Neuron (in vitro differentiated cells): ENCODE data around the gene ZBTB26.

ENCODE experiments used
- H2AFZ ChIP-seq: one replicate; pipeline ENCODE4 v1.6.1; 2013; ENCODE audit warnings: low read depth, mild to moderate bottlenecking, inconsistent platforms, low read length, moderate library complexity
- H3K27me3 ChIP-seq: one replicate; pipeline ENCODE4 v1.6.1; 2013; ENCODE audit warnings: low read length; ENCODE audit not compliant: insufficient read depth
- H3K36me3 ChIP-seq: one replicate; pipeline ENCODE4 v1.6.1; 2013; ENCODE audit warnings: low read length; ENCODE audit not compliant: insufficient read depth
- H3K4me1 ChIP-seq: one replicate; pipeline ENCODE4 v1.6.1; 2013; ENCODE audit warnings: low read length; ENCODE audit not compliant: insufficient read depth
- H3K4me3 ChIP-seq: 2 replicates; pipeline ENCODE4 v1.5.1; 2013; ENCODE audit warnings: mild to moderate bottlenecking, low read length, moderate library complexity
- H3K9me3 ChIP-seq: one replicate; pipeline ENCODE4 v1.6.1; 2013; ENCODE audit warnings: low read length

The ZBTB26 gene

DNA sequence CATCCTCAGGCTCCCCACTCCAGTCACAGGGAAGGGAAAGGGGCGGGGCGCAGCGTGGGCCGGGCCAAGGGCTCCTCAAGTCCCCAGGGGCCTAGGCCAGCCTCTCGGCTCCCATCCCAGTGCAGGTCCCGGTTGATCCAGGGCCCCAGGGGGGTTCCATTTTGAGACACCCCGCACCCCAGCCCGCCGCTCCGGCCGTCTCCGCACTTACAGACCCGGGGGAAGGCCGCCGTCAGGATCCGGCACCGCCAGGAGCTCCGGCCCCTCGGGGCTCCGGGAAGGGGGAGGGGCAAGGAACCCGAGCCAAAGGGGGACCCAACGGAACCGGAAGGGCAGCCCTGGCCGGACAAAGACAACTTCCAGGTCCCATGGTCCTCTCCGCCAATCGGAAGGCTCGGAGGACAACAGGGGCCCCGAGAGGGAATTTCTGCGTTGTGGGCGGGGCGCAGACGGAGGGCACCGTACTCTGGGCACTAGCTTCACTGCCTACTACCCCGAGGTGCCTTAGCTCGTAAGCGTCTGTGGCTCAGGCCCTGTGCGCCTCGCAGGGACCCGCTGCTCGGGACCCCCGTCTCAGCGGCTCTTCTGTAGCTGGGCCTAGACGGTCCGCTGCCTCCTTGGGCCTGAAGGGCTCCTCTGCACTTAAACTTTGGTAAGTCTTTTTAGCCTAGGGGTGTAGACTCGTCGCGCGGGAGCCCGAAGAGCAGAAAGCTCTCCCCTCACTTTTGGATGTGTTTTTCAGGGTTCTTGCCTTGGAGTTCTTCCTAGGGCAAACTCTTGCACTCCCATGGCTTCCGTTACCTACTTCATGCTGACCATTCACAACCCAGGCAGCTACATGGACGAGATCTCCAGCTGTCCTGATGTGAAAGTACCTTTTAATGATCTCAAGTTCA, at the start of gene ZBTB26:
Gene ZBTB26, minus strand, starts transcription at position 287 of the 896 bp plus-strand sequence. CDS start 11,578 bp downstream, outside the sequence.
- H3K9me3 ChIP-seq: no peaks in the 10 kb centered on the region
- peak within 1 kb of the TSS; percentile 35 for H2AFZ ChIP-seq
- H3K4me1 ChIP-seq: peaks cover 21% of the 10 kb centered on the region
- H3K27me3 ChIP-seq: no peaks in the 10 kb centered on the region
- peak within 1 kb of the TSS; percentile 89 for H3K4me3 ChIP-seq
- H3K36me3 ChIP-seq: peaks cover 6% of the 10 kb centered on the region

- peaks cover 30% of the 10 kb centered on the region for H3K36me3 ChIP-seq
- no peaks in the 10 kb centered on the region for H3K27me3 ChIP-seq
- H3K9me3 ChIP-seq: no peaks in the 10 kb centered on the region
- H2AFZ ChIP-seq: no peak overlapping the region
- H3K4me3 ChIP-seq: no peak overlapping the region
- no peaks in the 10 kb centered on the region for H3K4me1 ChIP-seq
These were observed 47.3 kb upstream of the ZBTB26 start for GRCh38 chr9:122978601-122979000.

DNA sequence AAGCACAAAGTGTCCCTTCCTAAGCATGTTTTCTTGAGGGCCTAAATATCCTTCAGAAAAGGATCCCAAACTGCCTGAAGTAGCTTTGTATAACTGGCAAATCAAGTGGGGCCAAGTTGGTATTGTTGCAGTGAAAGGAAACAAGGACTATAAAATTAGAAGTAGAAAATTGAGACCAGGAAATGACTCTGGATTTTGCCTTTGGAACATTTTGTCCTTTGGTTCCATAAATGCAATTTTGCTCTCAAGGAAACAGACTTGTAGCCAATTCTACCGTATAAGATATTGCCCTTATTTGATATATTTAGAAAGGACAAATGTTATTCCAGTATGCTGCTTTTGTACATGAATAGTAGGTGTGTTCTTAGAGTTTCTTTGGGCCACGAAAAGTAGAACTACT, 43.9 kb upstream of the ZBTB26 start:
- H3K4me3 ChIP-seq: no peak overlapping the region
- H3K36me3 ChIP-seq: peaks cover 46% of the 10 kb centered on the region
- H3K4me1 ChIP-seq: no peaks in the 10 kb centered on the region
- no peak overlapping the region for H2AFZ ChIP-seq
- peaks cover 7% of the 10 kb centered on the region for H3K9me3 ChIP-seq
- H3K27me3 ChIP-seq: no peaks in the 10 kb centered on the region

DNA sequence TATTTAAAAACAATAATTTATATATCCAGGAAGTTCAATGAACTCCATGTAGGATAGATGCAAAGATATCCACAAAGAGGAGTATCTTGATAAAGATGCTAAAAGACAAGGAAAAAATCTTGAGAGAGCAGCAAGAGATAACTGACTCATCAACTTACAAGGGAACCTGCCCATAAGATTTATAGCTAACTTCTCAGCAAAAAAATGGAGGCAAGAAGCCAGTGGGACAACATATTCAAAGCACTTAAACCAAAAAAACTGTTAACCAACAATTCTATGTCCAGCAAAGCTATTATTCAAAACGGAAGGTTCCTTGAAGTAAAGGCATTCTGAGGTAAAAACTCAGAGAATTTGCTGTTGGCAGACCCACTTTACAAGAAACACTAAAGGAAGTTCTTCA, 29.8 kb upstream of the ZBTB26 start:
- H2AFZ ChIP-seq: no peak overlapping the region
- peaks cover 51% of the 10 kb centered on the region for H3K36me3 ChIP-seq
- no peak overlapping the region for H3K4me3 ChIP-seq
- H3K27me3 ChIP-seq: no peaks in the 10 kb centered on the region
- no peaks in the 10 kb centered on the region for H3K9me3 ChIP-seq
- no peaks in the 10 kb centered on the region for H3K4me1 ChIP-seq

DNA sequence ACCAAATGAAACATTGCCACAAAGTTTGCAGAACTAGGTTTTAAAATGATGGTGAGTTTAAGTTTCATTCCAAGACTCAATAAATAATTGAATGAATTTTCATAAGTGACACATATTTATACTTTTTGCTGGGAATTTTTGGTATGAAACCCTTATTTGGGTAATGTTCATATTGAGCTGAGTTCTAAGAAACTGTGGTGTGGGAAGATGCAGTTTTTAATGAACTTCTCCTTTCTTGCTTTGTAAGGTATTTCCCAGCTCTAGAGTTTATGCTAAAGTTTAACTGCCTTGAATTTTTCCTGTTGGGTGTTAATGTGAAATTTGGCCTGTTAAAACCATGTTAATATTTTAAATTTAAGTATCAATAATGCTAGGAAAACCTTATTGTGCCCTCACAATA, 24.6 kb upstream of the ZBTB26 start:
- no peaks in the 10 kb centered on the region for H3K27me3 ChIP-seq
- no peaks in the 10 kb centered on the region for H3K4me1 ChIP-seq
- H2AFZ ChIP-seq: no peak overlapping the region
- peaks cover 31% of the 10 kb centered on the region for H3K36me3 ChIP-seq
- no peaks in the 10 kb centered on the region for H3K9me3 ChIP-seq
- H3K4me3 ChIP-seq: no peak overlapping the region

GRCh38 chr9:122954253-122954691, 23.0 kb upstream of the ZBTB26 start:
- no peak overlapping the region for H2AFZ ChIP-seq
- H3K4me1 ChIP-seq: peaks cover 6% of the 10 kb centered on the region
- no peaks in the 10 kb centered on the region for H3K9me3 ChIP-seq
- no peak overlapping the region for H3K4me3 ChIP-seq
- no peaks in the 10 kb centered on the region for H3K27me3 ChIP-seq
- peaks cover 14% of the 10 kb centered on the region for H3K36me3 ChIP-seq

- H3K4me1 ChIP-seq: peaks cover 24% of the 10 kb centered on the region
- H3K9me3 ChIP-seq: no peaks in the 10 kb centered on the region
- peaks cover 7% of the 10 kb centered on the region for H3K36me3 ChIP-seq
- no peak overlapping the region for H3K4me3 ChIP-seq
- no peak overlapping the region for H2AFZ ChIP-seq
- H3K27me3 ChIP-seq: no peaks in the 10 kb centered on the region
These were observed 19.7 kb upstream of the ZBTB26 start for GRCh38 chr9:122951056-122951455.

GRCh38 chr9:122950263-122950662, 19.0 kb upstream of the ZBTB26 start:
- Histone ChIP-seq H3K4me1 (peaks cover 24% of the 10 kb centered on the region), H3K36me3 (peaks cover 3% of the 10 kb centered on the region)

GRCh38 chr9:122949696-122950095, 18.4 kb upstream of the ZBTB26 start:
- no peak overlapping the region for H3K4me3 ChIP-seq
- H2AFZ ChIP-seq: no peak overlapping the region
- H3K36me3 ChIP-seq: peaks cover 3% of the 10 kb centered on the region
- H3K27me3 ChIP-seq: no peaks in the 10 kb centered on the region
- H3K4me1 ChIP-seq: peaks cover 24% of the 10 kb centered on the region
- H3K9me3 ChIP-seq: no peaks in the 10 kb centered on the region

More at GRCh38 chr9:122950263-122950662, 19.0 kb upstream of the ZBTB26 start:
- H3K9me3 ChIP-seq: no peaks in the 10 kb centered on the region
- no peaks in the 10 kb centered on the region for H3K27me3 ChIP-seq
- no peak overlapping the region for H2AFZ ChIP-seq
- no peak overlapping the region for H3K4me3 ChIP-seq

GRCh38 chr9:122948313-122948712, 17.0 kb upstream of the ZBTB26 start:
- no peak overlapping the region for H2AFZ ChIP-seq
- peaks cover 24% of the 10 kb centered on the region for H3K4me1 ChIP-seq
- H3K4me3 ChIP-seq: no peak overlapping the region
- peaks cover 6% of the 10 kb centered on the region for H3K36me3 ChIP-seq
- no peaks in the 10 kb centered on the region for H3K9me3 ChIP-seq
- no peaks in the 10 kb centered on the region for H3K27me3 ChIP-seq

DNA sequence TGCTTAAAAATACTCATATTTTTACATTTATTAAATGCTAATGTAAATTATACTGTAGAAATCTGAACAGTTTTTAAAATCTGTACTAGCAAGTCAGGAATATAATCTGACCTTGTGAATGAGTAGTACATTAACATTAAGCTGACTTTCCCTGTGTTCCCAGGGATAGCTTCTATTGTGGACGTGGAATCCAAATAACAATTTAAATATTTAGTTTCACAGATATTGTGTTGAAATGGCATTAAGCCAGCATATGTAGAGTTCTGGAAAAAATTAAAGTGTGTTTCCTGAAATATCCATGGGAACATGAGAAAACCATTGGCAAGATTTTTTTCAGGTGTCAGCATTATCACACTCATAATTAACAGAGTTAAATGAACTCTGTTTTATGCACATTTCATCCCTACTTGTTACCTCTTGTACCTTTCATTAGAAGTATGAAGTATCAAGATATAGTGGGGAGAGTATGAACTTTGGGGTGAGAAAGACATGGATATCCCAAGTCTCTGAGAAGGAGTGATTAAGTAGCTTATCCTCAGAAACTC, 15.2 kb upstream of the ZBTB26 start:
- Histone ChIP-seq H2AFZ (no peak overlapping the region), H3K36me3 (peaks cover 3% of the 10 kb centered on the region), H3K27me3 (no peaks in the 10 kb centered on the region), H3K9me3 (no peaks in the 10 kb centered on the region), H3K4me3 (no peak overlapping the region), H3K4me1 (peaks cover 31% of the 10 kb centered on the region)

GRCh38 chr9:122944960-122945888, 13.9 kb upstream of the ZBTB26 start:
- no peak overlapping the region for H3K4me3 ChIP-seq
- H3K27me3 ChIP-seq: no peaks in the 10 kb centered on the region
- H2AFZ ChIP-seq: no peak overlapping the region
- peaks cover 3% of the 10 kb centered on the region for H3K36me3 ChIP-seq
- peaks cover 35% of the 10 kb centered on the region for H3K4me1 ChIP-seq
- H3K9me3 ChIP-seq: no peaks in the 10 kb centered on the region
